Kidney epithelial cell (primary cell): ENCODE measurements around the gene KIF4A. TPM values are rescaled to one million over a fixed set of nuclear protein-coding genes. Genes with fewer than 3 reads are reported as not detected.

Experiments used
- DNase-seq: peaks from one replicate; pipeline ENCODE4 v3.0.0-alpha.2; 2010; ENCODE audit warnings: low read depth
- H3K27me3 ChIP-seq: 2 replicates; pipeline ENCODE4 v1.6.0; 2011; ENCODE audit warnings: low read length; ENCODE audit not compliant: control insufficient read depth, insufficient read depth
- H3K36me3 ChIP-seq: 2 replicates; pipeline ENCODE4 v1.5.1; 2011; ENCODE audit warnings: low read length; ENCODE audit not compliant: control insufficient read depth, insufficient read depth
- H3K4me3 ChIP-seq: 2 replicates; pipeline ENCODE4 v1.5.1; 2011; ENCODE audit warnings: low read depth, mild to moderate bottlenecking, control low read depth, low read length
- total RNA-seq: library from RNA; depleted of rRNA; stranded (reverse); fragments of >200 nt; gene quantifications from 2 replicates; pipeline ENCODE4 v1.2.3, GENCODE V29; 2015
- TF ChIP-seq, protein P1 (sequence below): IDR thresholded peaks from 2 replicates; pipeline ENCODE4 v1.5.1; 2011; ENCODE audit warnings: mild to moderate bottlenecking, moderate library complexity, low read length, control low read depth, inconsistent platforms; ENCODE audit not compliant: insufficient read depth, poor library complexity, severe bottlenecking

KIF4A gene
- total RNA-seq, 1 donor from 2014 or later, result 4.8 TPM

DNA sequence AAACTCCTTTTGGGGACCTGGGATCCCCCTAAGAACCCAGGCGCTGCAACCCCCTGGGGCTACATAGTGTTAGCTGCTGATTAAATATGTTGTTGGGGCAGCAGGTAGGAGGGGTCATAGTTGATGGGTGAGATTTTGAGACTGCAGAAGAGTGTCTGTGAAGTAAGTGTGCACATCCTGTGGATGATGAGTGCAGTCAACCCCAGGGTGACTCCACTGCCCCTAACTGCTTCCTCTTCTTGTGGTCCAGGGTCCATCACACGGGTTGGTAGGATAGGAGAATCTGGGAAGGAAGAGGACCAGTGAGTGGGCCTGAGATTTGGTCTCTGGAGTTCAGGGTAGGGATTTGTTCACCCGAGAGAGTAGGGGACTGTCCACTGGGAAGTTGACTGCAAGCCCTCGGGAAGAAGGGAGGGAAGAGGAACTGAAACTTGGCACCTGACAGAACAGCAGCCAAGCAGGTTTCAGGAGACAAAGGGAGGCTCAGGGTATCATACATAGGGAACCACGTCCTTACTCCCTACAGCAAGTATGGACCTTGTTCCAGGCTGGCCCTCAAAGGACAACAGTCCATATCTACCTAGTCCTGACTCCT, 163.2 kb downstream of the KIF4A start:
- no peak for DNase-seq
- Histone ChIP-seq H3K27me3 (no peaks in the 10 kb centered on the region), H3K36me3 (no peaks in the 10 kb centered on the region), H3K4me3 (no peak overlapping the region)
- TF ChIP-seq, protein P1, sequence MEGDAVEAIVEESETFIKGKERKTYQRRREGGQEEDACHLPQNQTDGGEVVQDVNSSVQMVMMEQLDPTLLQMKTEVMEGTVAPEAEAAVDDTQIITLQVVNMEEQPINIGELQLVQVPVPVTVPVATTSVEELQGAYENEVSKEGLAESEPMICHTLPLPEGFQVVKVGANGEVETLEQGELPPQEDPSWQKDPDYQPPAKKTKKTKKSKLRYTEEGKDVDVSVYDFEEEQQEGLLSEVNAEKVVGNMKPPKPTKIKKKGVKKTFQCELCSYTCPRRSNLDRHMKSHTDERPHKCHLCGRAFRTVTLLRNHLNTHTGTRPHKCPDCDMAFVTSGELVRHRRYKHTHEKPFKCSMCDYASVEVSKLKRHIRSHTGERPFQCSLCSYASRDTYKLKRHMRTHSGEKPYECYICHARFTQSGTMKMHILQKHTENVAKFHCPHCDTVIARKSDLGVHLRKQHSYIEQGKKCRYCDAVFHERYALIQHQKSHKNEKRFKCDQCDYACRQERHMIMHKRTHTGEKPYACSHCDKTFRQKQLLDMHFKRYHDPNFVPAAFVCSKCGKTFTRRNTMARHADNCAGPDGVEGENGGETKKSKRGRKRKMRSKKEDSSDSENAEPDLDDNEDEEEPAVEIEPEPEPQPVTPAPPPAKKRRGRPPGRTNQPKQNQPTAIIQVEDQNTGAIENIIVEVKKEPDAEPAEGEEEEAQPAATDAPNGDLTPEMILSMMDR, result no peak

DNA sequence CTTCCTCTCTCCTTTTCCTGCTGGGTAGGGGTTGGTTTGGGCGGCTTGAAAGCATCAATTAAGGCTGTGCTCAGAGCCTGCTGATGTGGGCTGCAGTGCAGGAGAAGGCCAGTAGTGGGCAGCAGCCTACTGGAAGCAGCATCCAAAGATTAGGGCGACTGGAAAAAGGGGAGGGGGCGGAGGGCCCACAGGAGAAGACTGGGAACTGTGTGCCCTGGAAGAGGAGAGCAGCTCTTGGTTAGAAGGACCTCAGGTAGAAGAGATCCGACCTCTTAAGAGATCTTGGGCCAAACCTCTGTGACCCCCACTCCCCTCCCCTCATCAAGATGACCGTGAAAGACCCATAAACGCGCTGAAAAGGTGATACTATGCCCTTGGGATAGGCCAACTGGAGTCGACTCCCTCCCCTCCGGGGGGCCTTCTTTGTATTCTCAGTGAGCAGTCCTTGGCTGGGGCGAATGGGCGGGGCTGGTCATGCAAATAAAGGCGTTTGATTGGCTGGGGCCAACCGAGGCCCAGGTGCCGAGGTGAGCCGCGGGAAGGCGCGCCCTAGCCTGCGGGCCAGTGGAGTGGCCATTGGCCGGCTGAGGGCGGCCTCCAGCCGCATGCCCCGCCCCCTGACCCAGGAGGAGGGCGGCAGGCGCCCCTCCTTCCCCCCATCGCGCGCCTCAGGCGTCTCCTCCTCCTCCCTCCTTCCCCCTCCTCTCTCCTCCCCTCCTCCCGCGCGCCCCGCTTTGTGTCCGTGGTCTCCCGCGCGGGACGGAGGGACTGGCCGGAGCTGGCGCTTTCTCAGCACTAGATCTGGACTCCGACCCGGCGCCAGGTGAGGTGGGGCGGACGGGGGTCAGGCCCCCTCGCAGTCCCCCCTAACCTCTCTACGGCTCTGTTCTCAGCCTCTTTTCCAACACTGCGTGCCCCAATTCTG, 164.8 kb downstream of the KIF4A start:
- Histone ChIP-seq H3K27me3 (no peaks in the 10 kb centered on the region), H3K36me3 (no peaks in the 10 kb centered on the region), H3K4me3 (peak overlapping the region; percentile 61)
- TF ChIP-seq, protein P1, result peak; percentile 93
- peak; percentile 59 for DNase-seq

DNA sequence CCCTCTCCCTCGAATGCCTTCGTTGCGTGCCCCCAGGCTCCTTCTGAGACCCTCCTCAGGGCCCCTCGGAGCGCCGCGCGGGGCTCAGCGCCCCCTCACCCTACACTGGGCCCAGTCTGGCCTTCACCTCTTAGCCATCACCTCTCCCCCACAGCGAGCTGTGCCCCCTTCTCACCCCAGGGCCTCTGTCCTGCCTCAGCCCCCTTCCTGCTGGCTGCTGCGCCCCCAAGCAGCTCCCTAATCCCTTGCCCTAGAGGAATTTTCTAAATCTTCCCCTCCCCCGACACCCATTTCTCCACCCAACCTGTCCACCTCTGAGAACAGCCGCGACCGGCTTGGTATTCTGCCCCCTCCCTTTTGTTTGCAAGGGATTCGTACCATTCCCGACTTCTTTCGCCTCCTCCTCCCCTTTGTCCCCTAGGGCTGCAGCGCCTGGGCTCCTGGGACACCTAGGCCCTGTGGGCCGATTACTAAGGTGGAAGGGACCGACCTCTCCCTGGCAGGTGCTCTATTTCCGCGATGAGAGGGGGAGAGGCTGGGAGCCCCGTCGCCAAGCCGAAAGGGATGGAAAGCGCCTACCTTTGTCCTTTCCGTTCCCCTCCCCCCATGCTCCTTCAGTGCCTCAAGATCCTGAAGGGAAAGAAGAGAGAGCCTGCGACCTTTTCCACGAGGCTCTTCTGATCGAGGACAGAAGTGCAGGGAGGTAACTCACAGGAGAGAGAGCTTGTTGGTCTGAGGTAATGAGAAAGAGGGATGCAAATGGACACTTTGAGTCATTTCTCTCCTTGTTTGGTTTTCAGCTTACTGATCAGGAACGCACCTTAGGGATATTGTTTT, 165.7 kb downstream of the KIF4A start:
- no peak for DNase-seq
- Histone ChIP-seq H3K27me3 (no peaks in the 10 kb centered on the region), H3K4me3 (peak overlapping the region; percentile 61), H3K36me3 (no peaks in the 10 kb centered on the region)
- TF ChIP-seq, protein P1, result no peak

GRCh38 chrX:70456256-70456655, 166.4 kb downstream of the KIF4A start:
- TF ChIP-seq, protein P1, result no peak
- Histone ChIP-seq H3K4me3 (peak overlapping the region; percentile 61), H3K27me3 (no peaks in the 10 kb centered on the region), H3K36me3 (no peaks in the 10 kb centered on the region)
- DNase-seq, result no peak

GRCh38 chrX:70461026-70461425, 171.1 kb downstream of the KIF4A start:
- no peak for DNase-seq
- H3K27me3 ChIP-seq, result no peaks in the 10 kb centered on the region
- H3K36me3 ChIP-seq, result no peaks in the 10 kb centered on the region
- TF ChIP-seq, protein P1, result no peak
- H3K4me3 ChIP-seq, result no peak overlapping the region
